GM23338 (cell line): ENCODE data around the gene CXADR. TPM values are rescaled to one million over a fixed set of nuclear protein-coding genes. Genes with fewer than 3 reads are reported as not detected.

Experiments
- ATAC-seq: fragments of 200-7000 bp; cut with Tn5 transposase; 3 replicates; pipeline ENCODE4 v1.9.1; 2020
- DNase-seq: peaks from one replicate; pipeline ENCODE4 v3.0.0-alpha.2; 2015; ENCODE audit warnings: low spot score
- H2AFZ ChIP-seq: fragments of 200-600 bp; sonication (generic); 2 replicates; pipeline ENCODE4 v1.8.0; 2016; ENCODE audit warnings: antibody characterized with exemption, mild to moderate bottlenecking, moderate library complexity
- H3F3A ChIP-seq: fragments of 200-600 bp; sonication (generic); replicated peaks from 2 replicates; pipeline ENCODE4 v1.8.0; 2017; ENCODE audit warnings: antibody characterized with exemption, mixed run types, low read depth
- H3K27ac ChIP-seq: fragments of 200-600 bp; sonication (generic); 2 replicates; pipeline ENCODE4 v1.6.1; 2016; ENCODE audit warnings: low read depth
- H3K27me3 ChIP-seq: fragments of 200-600 bp; sonication (generic); 2 replicates; pipeline ENCODE4 v1.8.0; 2016; ENCODE audit warnings: mild to moderate bottlenecking, mixed run types, moderate library complexity; ENCODE audit not compliant: insufficient read depth
- H3K36me3 ChIP-seq: fragments of 200-600 bp; sonication (generic); 2 replicates; pipeline ENCODE4 v1.8.0; 2016; ENCODE audit warnings: mild to moderate bottlenecking; ENCODE audit not compliant: insufficient read depth
- H3K4me1 ChIP-seq: fragments of 200-600 bp; sonication (generic); 2 replicates; pipeline ENCODE4 v1.8.0; 2016; ENCODE audit warnings: mild to moderate bottlenecking, moderate library complexity; ENCODE audit not compliant: insufficient read depth
- H3K4me2 ChIP-seq: fragments of 200-600 bp; sonication (generic); 2 replicates; pipeline ENCODE4 v1.7.1; 2017; ENCODE audit warnings: mixed run types
- H3K4me3 ChIP-seq: fragments of 200-600 bp; sonication (generic); 2 replicates; pipeline ENCODE4 v1.6.1; 2016; ENCODE audit warnings: mixed run types
- H3K79me2 ChIP-seq: fragments of 200-600 bp; sonication (generic); replicated peaks from 2 replicates; pipeline ENCODE4 v1.8.0; 2017; ENCODE audit warnings: mild to moderate bottlenecking; ENCODE audit not compliant: insufficient read depth
- H3K9me2 ChIP-seq: fragments of 200-600 bp; sonication (generic); 2 replicates; pipeline ENCODE4 v1.8.0; 2017; ENCODE audit not compliant: insufficient read depth
- H4K20me1 ChIP-seq: fragments of 200-600 bp; sonication (generic); replicated peaks from 2 replicates; pipeline ENCODE4 v1.8.0; 2017; ENCODE audit warnings: mild to moderate bottlenecking; ENCODE audit not compliant: insufficient read depth
- H3K27ac Mint-ChIP-seq: 2 replicates; pipeline ENCODE4 v1.8.0; 2020; ENCODE audit warnings: inconsistent platforms, mild to moderate bottlenecking, moderate library complexity, mixed read lengths
- H3K27me3 Mint-ChIP-seq: 3 replicates; pipeline ENCODE4 v1.8.0; 2022; ENCODE audit warnings: low read depth, mild to moderate bottlenecking, moderate library complexity, mixed read lengths, inconsistent platforms; ENCODE audit not compliant: insufficient read depth, poor library complexity
- H3K36me3 Mint-ChIP-seq: 3 replicates; pipeline ENCODE4 v1.8.0; 2021; ENCODE audit warnings: low read depth, mild to moderate bottlenecking, inconsistent platforms, moderate library complexity, mixed read lengths
- H3K4me1 Mint-ChIP-seq: 3 replicates; pipeline ENCODE4 v1.8.0; 2020; ENCODE audit warnings: mild to moderate bottlenecking, inconsistent platforms, mixed read lengths
- H3K4me3 Mint-ChIP-seq: 3 replicates; pipeline ENCODE4 v1.8.0; 2021; ENCODE audit warnings: moderate library complexity, mild to moderate bottlenecking, inconsistent platforms, mixed read lengths
- H3K9me3 Mint-ChIP-seq: 3 replicates; pipeline ENCODE4 v1.8.0; 2020; ENCODE audit warnings: moderate library complexity, mild to moderate bottlenecking, inconsistent platforms, mixed read lengths
- CTCF ChIP-seq, 2 experiments: fragments of 200-600 bp in 1 of 2; sonication (generic) in 1 of 2; conservative IDR thresholded peaks; 2 replicates each; pipeline versions ENCODE4 v1.5.1 to v1.6.1; 2016 to 2017; ENCODE audit warnings: antibody characterized with exemption in 2 of 2, low read depth in 2 of 2, mild to moderate bottlenecking in 2 of 2, moderate library complexity in 1 of 2
- EZH2 ChIP-seq: fragments of 200-600 bp; sonication (generic); IDR thresholded peaks from one replicate; pipeline ENCODE4 v1.8.0; 2017; ENCODE audit warnings: antibody characterized with exemption, mild to moderate bottlenecking, low read depth; ENCODE audit not compliant: unreplicated experiment
- JUNB ChIP-seq: IDR thresholded peaks from one replicate; pipeline ENCODE4 v1.6.1; 2016; ENCODE audit warnings: antibody characterized with exemption; ENCODE audit not compliant: unreplicated experiment
- POLR2AphosphoS5 ChIP-seq: IDR thresholded peaks from 2 replicates; pipeline ENCODE4 v1.6.1; 2016; ENCODE audit warnings: antibody characterized with exemption, low read depth
- STAT1 ChIP-seq: IDR thresholded peaks from one replicate; pipeline ENCODE4 v1.6.1; 2016; ENCODE audit warnings: antibody characterized with exemption; ENCODE audit not compliant: unreplicated experiment
- ZNF114 ChIP-seq: fragments of 250-450 bp; sonication (Bioruptor Pico); IDR thresholded peaks from 2 replicates; pipeline ENCODE4 v1.5.0; 2020; ENCODE audit warnings: mild to moderate bottlenecking, moderate library complexity
- polyA plus RNA-seq: library from polyadenylated mRNA; unstranded; fragments of >200 nt; fragmentation: Nextera tagmentation; extraction: Ambion mirVana; gene quantifications from 2 replicates; pipeline ENCODE4 v1.2.1, GENCODE V29; 2016
- total RNA-seq: library from RNA; depleted of rRNA; stranded (reverse); fragments of >200 nt; shearing (Covaris generic); gene quantifications from 2 replicates; pipeline ENCODE4 v1.2.3, GENCODE V29; 2014
- TF ChIP-seq, protein P1 (sequence below): IDR thresholded peaks from one replicate; pipeline ENCODE4 v1.6.1; 2018; ENCODE audit warnings: antibody characterized with exemption; ENCODE audit not compliant: unreplicated experiment
- TF ChIP-seq, protein P2 (sequence below): fragments of 250-450 bp; sonication (Bioruptor Pico); IDR thresholded peaks from 2 replicates; pipeline ENCODE4 v1.5.0; 2020; ENCODE audit warnings: mild to moderate bottlenecking, moderate library complexity

Gene CXADR
- total and polyA plus RNA-seq, 2 experiments from 2014 or later = 126 to 207 TPM

DNA sequence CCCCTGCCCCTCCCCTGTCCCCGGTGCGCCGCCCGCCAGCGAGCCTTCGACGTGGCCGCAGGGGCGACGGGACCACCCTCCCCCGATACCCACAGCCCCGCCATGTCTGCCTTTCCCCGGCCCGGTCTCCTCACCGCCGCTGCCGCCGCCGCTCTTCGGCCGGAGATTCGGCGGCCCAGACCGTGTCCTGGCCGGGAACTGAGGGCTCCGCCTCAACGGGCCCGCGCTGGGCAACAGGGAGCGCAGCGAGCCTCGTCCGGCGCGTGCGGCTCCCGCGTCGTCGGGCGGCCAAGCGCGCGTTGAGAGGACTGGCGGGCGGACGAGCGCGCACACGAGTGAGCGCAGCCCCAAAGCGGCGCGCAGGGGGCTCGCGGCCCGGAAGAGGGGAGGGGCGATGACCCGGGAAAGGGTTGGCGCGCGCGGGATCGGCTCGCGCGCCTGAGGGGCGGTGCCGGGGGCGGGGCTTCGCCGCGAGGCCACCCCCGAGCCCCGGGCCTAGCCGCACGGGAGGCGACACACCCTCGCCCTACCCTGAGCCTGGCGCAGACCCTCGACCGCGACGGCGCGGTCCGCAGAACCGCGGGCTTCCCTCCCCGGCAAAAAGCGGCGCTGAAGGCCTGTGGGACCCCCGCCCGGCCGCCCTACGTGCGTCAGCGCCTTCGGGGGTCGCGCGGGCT, 99.9 kb downstream of the CXADR start, which contains the start of gene BTG3:
Gene BTG3, minus strand, starts transcription at position 337 of the 677 bp plus-strand sequence. CDS start 3,757 bp downstream, outside the sequence.
- Histone ChIP-seq H3K27ac (no peak within 1 kb of the TSS), H3K4me2 (peak within 1 kb of the TSS; percentile 98), H3K79me2 (peaks cover 42% of the 10 kb centered on the region), H2AFZ (peak within 1 kb of the TSS; percentile 100), H3K4me1 (peaks cover 11% of the 10 kb centered on the region), H3F3A (no peaks in the 10 kb centered on the region), H4K20me1 (peaks cover 10% of the 10 kb centered on the region), H3K27me3 (peaks cover 21% of the 10 kb centered on the region), H3K36me3 (no peaks in the 10 kb centered on the region), H3K4me3 (peak within 1 kb of the TSS; percentile 95), H3K9me2 (no peaks in the 10 kb centered on the region)
- Mint-ChIP-seq H3K27ac (peak within 1 kb of the TSS; percentile 68; the same call in 1 of the 2 replicates), H3K36me3 (peaks cover 26% of the 10 kb centered on the region), H3K4me3 (peak within 1 kb of the TSS; percentile 80), H3K9me3 (no peaks in the 10 kb centered on the region), H3K27me3 (peaks cover 10% of the 10 kb centered on the region), H3K4me1 (peaks cover 13% of the 10 kb centered on the region)
- TF ChIP-seq JUNB (no peak), EZH2 (no peak), ZNF114 (no peak), STAT1 (no peak), CTCF (conservative IDR thresholded peaks at IDR 0.05; ENCODE audit: low read depth in 2 of 2) (no peak), POLR2AphosphoS5 (peak; percentile 79)
- TF ChIP-seq, protein P1, sequence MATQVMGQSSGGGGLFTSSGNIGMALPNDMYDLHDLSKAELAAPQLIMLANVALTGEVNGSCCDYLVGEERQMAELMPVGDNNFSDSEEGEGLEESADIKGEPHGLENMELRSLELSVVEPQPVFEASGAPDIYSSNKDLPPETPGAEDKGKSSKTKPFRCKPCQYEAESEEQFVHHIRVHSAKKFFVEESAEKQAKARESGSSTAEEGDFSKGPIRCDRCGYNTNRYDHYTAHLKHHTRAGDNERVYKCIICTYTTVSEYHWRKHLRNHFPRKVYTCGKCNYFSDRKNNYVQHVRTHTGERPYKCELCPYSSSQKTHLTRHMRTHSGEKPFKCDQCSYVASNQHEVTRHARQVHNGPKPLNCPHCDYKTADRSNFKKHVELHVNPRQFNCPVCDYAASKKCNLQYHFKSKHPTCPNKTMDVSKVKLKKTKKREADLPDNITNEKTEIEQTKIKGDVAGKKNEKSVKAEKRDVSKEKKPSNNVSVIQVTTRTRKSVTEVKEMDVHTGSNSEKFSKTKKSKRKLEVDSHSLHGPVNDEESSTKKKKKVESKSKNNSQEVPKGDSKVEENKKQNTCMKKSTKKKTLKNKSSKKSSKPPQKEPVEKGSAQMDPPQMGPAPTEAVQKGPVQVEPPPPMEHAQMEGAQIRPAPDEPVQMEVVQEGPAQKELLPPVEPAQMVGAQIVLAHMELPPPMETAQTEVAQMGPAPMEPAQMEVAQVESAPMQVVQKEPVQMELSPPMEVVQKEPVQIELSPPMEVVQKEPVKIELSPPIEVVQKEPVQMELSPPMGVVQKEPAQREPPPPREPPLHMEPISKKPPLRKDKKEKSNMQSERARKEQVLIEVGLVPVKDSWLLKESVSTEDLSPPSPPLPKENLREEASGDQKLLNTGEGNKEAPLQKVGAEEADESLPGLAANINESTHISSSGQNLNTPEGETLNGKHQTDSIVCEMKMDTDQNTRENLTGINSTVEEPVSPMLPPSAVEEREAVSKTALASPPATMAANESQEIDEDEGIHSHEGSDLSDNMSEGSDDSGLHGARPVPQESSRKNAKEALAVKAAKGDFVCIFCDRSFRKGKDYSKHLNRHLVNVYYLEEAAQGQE = no peak
- TF ChIP-seq, protein P2, sequence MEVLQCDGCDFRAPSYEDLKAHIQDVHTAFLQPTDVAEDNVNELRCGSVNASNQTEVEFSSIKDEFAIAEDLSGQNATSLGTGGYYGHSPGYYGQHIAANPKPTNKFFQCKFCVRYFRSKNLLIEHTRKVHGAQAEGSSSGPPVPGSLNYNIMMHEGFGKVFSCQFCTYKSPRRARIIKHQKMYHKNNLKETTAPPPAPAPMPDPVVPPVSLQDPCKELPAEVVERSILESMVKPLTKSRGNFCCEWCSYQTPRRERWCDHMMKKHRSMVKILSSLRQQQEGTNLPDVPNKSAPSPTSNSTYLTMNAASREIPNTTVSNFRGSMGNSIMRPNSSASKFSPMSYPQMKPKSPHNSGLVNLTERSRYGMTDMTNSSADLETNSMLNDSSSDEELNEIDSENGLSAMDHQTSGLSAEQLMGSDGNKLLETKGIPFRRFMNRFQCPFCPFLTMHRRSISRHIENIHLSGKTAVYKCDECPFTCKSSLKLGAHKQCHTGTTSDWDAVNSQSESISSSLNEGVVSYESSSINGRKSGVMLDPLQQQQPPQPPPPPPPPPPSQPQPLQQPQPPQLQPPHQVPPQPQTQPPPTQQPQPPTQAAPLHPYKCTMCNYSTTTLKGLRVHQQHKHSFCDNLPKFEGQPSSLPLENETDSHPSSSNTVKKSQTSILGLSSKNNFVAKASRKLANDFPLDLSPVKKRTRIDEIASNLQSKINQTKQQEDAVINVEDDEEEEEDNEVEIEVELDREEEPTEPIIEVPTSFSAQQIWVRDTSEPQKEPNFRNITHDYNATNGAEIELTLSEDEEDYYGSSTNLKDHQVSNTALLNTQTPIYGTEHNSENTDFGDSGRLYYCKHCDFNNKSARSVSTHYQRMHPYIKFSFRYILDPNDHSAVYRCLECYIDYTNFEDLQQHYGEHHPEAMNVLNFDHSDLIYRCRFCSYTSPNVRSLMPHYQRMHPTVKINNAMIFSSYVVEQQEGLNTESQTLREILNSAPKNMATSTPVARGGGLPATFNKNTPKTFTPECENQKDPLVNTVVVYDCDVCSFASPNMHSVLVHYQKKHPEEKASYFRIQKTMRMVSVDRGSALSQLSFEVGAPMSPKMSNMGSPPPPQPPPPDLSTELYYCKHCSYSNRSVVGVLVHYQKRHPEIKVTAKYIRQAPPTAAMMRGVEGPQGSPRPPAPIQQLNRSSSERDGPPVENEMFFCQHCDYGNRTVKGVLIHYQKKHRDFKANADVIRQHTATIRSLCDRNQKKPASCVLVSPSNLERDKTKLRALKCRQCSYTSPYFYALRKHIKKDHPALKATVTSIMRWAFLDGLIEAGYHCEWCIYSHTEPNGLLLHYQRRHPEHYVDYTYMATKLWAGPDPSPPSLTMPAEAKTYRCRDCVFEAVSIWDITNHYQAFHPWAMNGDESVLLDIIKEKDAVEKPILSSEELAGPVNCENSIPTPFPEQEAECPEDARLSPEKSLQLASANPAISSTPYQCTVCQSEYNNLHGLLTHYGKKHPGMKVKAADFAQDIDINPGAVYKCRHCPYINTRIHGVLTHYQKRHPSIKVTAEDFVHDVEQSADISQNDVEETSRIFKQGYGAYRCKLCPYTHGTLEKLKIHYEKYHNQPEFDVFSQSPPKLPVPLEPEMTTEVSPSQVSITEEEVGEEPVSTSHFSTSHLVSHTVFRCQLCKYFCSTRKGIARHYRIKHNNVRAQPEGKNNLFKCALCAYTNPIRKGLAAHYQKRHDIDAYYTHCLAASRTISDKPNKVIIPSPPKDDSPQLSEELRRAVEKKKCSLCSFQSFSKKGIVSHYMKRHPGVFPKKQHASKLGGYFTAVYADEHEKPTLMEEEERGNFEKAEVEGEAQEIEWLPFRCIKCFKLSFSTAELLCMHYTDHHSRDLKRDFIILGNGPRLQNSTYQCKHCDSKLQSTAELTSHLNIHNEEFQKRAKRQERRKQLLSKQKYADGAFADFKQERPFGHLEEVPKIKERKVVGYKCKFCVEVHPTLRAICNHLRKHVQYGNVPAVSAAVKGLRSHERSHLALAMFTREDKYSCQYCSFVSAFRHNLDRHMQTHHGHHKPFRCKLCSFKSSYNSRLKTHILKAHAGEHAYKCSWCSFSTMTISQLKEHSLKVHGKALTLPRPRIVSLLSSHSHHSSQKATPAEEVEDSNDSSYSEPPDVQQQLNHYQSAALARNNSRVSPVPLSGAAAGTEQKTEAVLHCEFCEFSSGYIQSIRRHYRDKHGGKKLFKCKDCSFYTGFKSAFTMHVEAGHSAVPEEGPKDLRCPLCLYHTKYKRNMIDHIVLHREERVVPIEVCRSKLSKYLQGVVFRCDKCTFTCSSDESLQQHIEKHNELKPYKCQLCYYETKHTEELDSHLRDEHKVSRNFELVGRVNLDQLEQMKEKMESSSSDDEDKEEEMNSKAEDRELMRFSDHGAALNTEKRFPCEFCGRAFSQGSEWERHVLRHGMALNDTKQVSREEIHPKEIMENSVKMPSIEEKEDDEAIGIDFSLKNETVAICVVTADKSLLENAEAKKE = no peak
- DNase-seq (peak; percentile 80), ATAC-seq (peak; percentile 80)
